ENCODE data around the gene PHF21B.
"Not testable (repeated sequence)": the region's sequence is repeated elsewhere in the genome, so short reads cannot be mapped to it uniquely, and the experiment has no call there.

The PHF21B gene

DNA sequence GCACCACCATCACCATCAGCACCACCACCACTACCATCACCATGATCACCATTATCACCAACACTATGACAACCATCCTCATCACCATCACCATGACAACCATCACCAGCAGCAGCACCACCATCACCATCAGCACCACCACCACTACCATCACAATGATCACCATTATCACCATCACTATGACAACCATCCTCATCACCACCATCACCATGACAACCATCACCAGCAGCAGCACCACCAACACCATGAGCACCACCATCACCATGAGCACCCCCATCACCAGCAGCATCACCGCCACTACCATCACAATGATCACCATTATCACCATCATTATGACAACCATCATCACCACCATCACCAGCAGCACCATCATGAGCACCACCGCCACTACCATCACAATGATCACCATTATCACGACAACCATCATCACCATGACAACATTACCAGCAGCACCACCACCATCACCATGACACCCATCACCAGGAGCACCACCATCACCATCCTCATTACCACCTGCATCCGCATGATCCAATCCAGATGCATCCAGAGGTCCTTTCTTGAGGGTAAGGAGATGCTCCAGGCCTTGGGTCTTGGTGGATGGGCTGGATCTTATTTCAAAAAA lies 23.8 kb downstream of the PHF21B start:
- DNase-seq: no peak

DNA sequence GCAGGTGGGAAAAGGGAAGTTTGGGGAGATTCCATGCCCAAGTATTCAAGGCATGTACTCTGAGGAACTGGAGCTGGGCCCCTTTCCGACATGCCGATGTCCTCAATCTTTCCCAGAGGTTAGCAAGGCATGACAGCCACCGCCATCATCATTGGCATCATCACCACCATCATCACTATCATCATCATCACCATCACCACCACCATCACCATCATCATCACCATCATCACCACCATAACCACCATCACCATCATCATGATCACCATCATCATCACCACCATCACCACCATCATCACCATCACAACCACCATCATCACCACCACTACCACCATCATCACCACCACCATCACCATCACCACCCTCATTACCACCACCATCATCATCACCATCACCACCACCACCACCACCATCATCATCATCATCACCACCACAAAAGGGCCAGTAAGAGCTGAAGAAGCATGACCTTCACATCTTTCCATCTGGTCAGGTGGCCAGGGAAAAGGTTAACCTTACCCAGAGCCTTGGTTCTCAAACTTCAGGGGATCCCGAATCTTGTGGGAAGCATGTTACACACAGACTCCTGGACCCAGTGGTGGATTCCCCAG lies 25.8 kb downstream of the PHF21B start:
- no peak for DNase-seq

- DNase-seq: no peak
Observed at GRCh38 chr22:44982445-44982844, 27.4 kb downstream of the PHF21B start.

GRCh38 chr22:44981857-44982256 lies 27.9 kb downstream of the PHF21B start:
- DNase-seq: no peak

DNA sequence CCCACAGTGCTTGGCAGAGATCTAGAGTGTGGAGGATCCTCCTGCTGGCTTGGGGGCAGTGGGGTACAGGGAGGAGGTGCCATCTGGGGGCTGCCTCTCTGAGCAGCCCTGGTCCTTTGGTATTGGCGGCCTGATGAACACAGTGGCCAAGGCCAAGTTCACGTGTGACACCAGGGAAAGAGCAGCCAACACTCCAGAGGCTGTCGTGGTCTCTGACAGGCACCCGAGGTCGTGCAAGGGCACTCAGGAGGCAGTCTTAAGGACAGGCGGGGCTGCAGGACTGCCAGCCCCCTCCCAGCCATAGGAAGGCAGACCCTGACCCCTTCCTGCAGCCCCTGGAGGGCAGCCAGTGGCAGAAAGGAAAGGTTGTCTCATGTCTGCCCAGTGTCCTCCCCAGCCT lies 30.7 kb downstream of the PHF21B start:
- DNase-seq: no peak

DNA sequence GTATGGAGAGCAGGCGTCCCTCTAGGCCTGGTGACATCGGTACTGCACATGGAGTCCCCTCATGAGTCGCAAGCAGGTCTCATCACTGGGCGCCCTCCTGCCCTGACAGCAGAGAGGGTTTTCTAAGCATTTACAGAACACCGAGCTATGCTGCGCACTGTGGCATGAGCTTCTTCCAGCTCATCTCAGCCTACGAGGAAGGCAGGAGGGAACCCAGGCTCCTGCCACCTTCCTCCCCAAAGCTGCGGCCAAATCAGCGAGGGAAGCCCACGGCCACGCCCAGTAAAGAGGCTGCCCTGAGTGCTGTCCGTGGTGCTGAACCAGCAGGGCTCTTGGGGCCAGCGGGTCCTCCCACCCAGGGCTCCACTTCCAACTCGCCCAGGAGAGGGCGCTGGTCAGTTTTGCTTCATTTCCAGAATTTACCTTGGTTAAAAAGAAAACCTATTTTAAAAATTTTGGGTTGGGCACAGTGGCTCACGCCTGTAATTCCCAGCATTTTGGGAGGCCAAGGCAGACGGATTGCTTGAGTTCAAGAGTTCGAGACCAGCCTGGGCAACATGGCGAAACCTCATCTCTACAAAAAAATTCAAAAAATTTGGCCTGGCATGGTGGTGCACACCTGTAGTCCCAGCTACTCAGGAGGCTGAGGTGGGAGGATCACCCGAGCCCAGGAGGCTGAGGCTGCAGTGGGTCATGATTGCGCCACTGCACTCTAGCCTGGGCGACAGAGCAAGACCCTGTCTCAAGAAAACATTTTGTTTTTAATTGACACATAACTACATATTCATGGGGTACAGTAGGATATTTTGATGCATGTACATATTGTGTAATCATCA lies 34.2 kb downstream of the PHF21B start:
- peak; percentile 78 for DNase-seq

DNA sequence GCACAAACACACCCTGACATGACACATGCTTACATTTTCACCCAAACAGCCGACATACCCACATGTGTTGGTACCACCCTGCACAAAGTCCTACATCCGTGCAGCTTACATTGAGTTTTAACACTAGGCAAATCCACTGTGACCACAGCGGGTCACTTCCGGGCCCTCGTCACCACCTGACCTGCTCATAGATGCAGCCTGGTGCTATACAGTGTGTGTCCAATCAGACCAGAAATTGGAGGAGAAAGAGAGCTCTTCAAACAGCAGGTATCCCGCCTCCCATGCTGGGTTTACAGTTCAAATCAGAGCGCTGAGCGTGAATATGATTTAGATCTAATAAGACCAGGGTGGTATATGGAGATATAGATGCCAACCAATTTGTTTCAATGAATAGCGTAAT lies 35.4 kb downstream of the PHF21B start:
- DNase-seq: no peak

GRCh38 chr22:44973829-44974228 lies 36.0 kb downstream of the PHF21B start:
- no peak for DNase-seq

DNA sequence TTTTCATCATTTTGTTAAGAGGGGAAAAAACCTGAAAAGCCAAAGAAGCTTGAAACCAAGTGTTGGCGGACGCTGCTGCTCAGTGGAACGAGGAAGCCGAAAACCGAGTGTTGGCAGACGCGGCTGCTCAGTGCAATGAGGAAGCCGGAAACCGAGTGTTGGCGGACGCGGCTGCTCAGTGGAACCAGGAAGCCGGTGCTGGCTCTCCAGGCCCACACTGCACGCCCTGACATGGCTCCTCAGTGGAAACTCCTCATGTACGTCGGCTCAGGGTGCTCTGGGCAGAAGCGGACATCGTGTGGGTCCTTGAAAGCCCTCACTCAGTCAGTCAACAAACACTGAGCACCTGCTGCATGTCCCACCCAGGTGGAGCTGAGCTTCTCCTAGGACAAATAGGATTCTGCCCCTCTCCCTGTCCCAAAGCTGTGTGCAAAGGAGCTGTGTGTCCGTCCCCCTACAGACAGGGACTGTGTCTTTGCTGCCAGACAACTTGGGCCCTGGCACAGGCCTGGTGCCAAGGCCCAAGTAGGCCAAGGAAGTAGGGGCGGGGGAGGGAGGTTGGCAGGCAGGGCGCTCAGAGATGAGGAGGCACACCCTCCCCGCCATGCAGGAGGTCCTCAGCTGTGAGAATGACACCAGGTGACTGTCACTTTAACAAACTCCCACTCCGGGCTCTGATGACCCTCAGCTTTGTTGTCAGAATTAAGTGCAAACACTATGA lies 37.3 kb downstream of the PHF21B start:
- no peak for DNase-seq

- DNase-seq: no peak
Observed at GRCh38 chr22:44971651-44972362, 38.0 kb downstream of the PHF21B start.

DNA sequence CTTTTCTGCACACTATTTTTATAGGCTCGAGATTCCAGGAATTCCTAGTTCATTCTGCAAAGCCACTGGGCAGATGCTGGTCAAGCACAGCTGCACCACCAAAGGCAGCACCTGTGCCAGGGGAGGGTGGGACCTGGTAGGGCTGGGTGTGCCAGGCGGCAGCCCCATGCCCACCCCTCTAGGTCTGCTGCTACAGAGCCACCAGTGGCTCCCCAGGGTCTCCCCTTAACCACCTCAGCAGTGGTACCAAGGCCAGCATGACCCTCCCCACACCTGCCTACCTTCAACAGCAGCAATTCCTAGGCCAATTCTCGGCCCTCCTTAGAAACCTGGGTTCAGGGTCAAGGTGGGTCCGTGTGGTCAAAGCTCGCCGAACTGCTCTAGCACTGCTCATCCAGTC lies 39.5 kb downstream of the PHF21B start:
- DNase-seq: no peak

DNA sequence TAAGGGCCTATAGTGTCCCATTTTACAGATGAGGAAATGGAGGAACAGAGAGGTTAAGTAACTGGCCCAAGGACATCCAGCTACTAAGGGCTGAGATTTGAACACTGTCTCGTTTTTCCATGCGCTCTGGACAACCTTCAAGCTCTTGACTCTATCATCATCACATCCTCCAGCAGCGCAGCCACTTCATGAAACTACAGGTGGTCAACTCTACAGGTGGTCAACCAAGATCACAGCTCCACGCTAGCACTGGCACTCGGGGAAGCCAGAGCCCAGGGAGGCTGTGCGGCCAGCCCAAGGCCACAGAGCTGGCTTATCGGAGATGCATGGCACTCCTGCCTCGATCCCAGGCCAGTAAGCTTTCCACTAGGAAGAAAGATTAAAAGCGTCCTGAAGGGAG lies 40.0 kb downstream of the PHF21B start:
- DNase-seq: no peak

DNA sequence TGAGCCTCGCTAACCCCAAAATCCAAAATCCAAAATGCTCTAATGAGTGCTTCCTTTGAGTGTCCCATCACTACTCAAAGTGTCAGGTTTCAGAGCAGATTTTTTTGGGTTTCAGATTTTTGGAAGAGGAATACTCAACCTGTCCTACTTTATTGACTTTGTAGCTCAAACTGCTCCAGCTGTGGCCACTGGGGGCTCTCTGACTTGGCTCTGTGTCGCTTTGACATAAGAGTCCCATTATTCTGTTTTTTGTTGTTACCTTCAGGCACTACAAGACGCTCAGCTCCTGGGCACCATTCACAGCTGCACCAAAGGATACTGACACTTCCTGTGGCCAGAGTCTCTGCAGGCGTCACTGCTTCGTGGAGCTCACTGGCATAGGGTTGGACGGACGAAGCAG lies 41.1 kb downstream of the PHF21B start:
- no peak for DNase-seq

DNA sequence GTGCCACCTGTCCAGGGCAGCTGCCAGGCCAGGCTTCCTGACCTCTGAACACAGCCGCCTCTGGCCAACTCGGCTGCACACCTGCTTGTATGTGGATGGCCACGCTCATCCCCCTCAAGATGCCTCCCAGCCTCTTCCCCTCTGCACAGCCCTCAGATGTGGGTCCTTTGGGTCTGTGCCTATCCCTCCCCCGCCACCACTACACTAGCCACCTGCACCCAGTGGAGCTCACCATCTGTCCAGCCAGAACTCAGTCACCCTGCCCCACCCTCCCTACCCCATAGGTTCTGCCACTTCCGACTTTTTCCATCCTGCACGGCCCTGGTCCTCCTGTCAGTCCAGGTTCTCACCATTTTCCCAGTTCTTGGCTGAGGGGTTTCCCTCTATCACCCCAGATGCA lies 44.6 kb downstream of the PHF21B start:
- no peak for DNase-seq

DNA sequence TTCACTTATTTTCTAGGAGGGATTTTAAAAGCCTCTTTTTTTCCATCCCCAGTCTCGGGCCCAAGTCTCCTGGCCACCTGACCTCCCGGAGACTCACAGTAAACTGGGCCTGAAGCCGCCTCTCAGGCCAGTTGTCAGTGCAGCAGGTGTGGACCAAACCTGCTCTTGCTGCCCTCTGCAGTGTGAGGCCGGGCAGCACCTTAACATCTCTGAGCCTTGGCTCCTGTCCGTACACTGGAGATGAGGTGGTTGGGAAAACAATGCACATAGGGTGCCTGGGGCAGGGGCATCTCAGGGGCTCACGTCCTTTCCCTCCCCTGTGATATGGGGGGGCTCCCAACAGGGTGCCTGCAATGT lies 45.1 kb downstream of the PHF21B start:
- no peak for DNase-seq

GRCh38 chr22:44963832-44964721 lies 45.7 kb downstream of the PHF21B start:
- no peak for DNase-seq

- no peak for DNase-seq
Observed at GRCh38 chr22:44962741-44963454, 46.9 kb downstream of the PHF21B start.

DNA sequence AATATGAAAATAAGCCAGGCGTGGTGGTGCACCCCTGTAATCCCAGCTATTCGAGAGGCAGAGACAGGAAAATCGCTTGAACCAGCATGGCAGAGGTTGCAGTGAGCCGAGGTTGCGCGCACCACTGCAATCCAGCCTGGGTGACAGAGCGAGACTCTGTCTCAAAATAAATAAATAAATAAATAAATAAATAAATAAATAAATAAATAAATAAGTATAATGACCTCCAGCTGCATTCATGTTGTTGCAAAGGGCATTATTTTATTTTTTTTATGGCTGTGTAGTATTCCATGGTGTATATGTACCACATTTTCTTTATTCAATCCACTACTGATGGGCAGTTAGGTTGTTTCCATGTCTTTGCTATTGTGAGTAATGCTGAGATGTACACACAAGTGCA lies 48.1 kb downstream of the PHF21B start:
- DNase-seq: not testable (repeated sequence)

GRCh38 chr22:44956840-44957767 lies 52.7 kb downstream of the PHF21B start:
- DNase-seq: no peak

DNA sequence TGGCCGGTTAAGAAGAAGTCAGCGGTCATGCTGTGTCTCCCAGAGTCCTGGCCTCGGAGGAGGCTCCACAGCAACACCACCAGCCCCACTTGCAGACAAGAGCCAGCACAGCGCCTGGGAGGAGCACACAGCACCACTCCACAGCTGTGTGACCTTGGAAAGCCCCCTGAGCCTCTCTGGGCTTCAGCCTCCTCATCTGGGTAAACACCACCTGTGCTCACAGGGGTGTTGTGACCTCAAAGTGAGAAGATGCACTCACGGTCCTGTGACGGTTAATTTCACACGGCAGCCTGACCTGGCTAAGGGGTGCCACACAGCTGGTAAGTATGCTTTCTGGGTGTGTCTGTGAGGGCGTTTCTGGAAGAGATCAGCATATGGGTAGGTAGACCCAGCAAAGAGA lies 54.7 kb downstream of the PHF21B start:
- no peak for DNase-seq
